ENCODE results near the gene TK2.

Gene TK2

GRCh38 chr16:66566051-66566901 is 16.4 kb upstream of the TK2 start, which contains the start of gene CMTM1:
TSS of gene CMTM1 (plus strand) at chr16:66566439. CDS start at chr16:66566514, 75 bp downstream.
- Histone ChIP-seq H3K36me3 (ENCODE audit: control insufficient read depth, insufficient read depth, low read length) (no peaks in the 10 kb centered on the region), H2AFZ (no peak within 1 kb of the TSS), H3K27ac (no peak within 1 kb of the TSS), H3K4me2 (ENCODE audit: low read length) (no peak within 1 kb of the TSS), H3K4me1 (no peaks in the 10 kb centered on the region), H3K79me2 (no peaks in the 10 kb centered on the region), H3K4me3 (ENCODE audit: low read depth, low read length) (no peak within 1 kb of the TSS), H3K9ac (no peak within 1 kb of the TSS), H3K9me3 (ENCODE audit: control insufficient read depth, low read length) (no peaks in the 10 kb centered on the region), H3K27me3 (ENCODE audit: control insufficient read depth, insufficient read depth, low read length) (no peaks in the 10 kb centered on the region)
- no peak for TF ChIP-seq CTCF (IDR thresholded peaks at IDR 0.05)

GRCh38 chr16:66563574-66564334 is 13.8 kb upstream of the TK2 start:
- H3K36me3 ChIP-seq (ENCODE audit: control insufficient read depth, insufficient read depth, low read length): no peaks in the 10 kb centered on the region
- no peak overlapping the region for H3K27ac ChIP-seq
- no peak overlapping the region for H3K9ac ChIP-seq
- no peaks in the 10 kb centered on the region for H3K27me3 ChIP-seq (ENCODE audit: control insufficient read depth, insufficient read depth, low read length)
- H3K9me3 ChIP-seq (ENCODE audit: control insufficient read depth, low read length): no peaks in the 10 kb centered on the region
- H3K79me2 ChIP-seq: no peaks in the 10 kb centered on the region
- no peaks in the 10 kb centered on the region for H3K4me1 ChIP-seq
- no peak for TF ChIP-seq CTCF (IDR thresholded peaks at IDR 0.05)
- H3K4me2 ChIP-seq (ENCODE audit: low read length): no peak overlapping the region
- H3K4me3 ChIP-seq (ENCODE audit: low read depth, low read length): no peak overlapping the region
- H2AFZ ChIP-seq: no peak overlapping the region

- H3K4me1 ChIP-seq: no peaks in the 10 kb centered on the region
- H3K79me2 ChIP-seq: no peaks in the 10 kb centered on the region
- H2AFZ ChIP-seq: no peak overlapping the region
- H3K27me3 ChIP-seq (ENCODE audit: control insufficient read depth, insufficient read depth, low read length): no peaks in the 10 kb centered on the region
- no peak overlapping the region for H3K9ac ChIP-seq
- TF ChIP-seq CTCF (IDR thresholded peaks at IDR 0.05): no peak
- H3K4me3 ChIP-seq (ENCODE audit: low read depth, low read length): no peak overlapping the region
- H3K9me3 ChIP-seq (ENCODE audit: control insufficient read depth, low read length): no peaks in the 10 kb centered on the region
- H3K36me3 ChIP-seq (ENCODE audit: control insufficient read depth, insufficient read depth, low read length): no peaks in the 10 kb centered on the region
- H3K4me2 ChIP-seq (ENCODE audit: low read length): no peak overlapping the region
- H3K27ac ChIP-seq: no peak overlapping the region
Observed at GRCh38 chr16:66562986-66563385, 13.1 kb upstream of the TK2 start.

- TF ChIP-seq CTCF (IDR thresholded peaks at IDR 0.05): no peak
- H3K36me3 ChIP-seq (ENCODE audit: control insufficient read depth, insufficient read depth, low read length): no peaks in the 10 kb centered on the region
- H3K9me3 ChIP-seq (ENCODE audit: control insufficient read depth, low read length): no peaks in the 10 kb centered on the region
Observed at GRCh38 chr16:66562409-66562808, 12.5 kb upstream of the TK2 start.

More at GRCh38 chr16:66562409-66562808, 12.5 kb upstream of the TK2 start:
- no peaks in the 10 kb centered on the region for H3K79me2 ChIP-seq
- no peak overlapping the region for H3K27ac ChIP-seq
- no peak overlapping the region for H2AFZ ChIP-seq
- no peak overlapping the region for H3K4me2 ChIP-seq (ENCODE audit: low read length)
- no peak overlapping the region for H3K4me3 ChIP-seq (ENCODE audit: low read depth, low read length)
- no peaks in the 10 kb centered on the region for H3K27me3 ChIP-seq (ENCODE audit: control insufficient read depth, insufficient read depth, low read length)
- H3K4me1 ChIP-seq: no peaks in the 10 kb centered on the region
- no peak overlapping the region for H3K9ac ChIP-seq
